K562 (cell line): ENCODE measurements around the gene PAPSS2. TPM values are rescaled to one million over a fixed set of nuclear protein-coding genes. Genes with fewer than 3 reads are reported as not detected.

ENCODE experiments used
- ATAC-seq: fragments of 200-7000 bp; cut with Tn5 transposase; 3 replicates; pipeline ENCODE4 v1.9.1; 2020; ENCODE audit warnings: moderate library complexity
- BruUV-seq: library from RNA; stranded (reverse); fragments of 400-500 nt; replicated peaks from 2 replicates; lab custom pipeline; 2021; lab: Mats Ljungman, UMichigan
- CTCF ChIA-PET: fragments of 300-600 bp; formaldehyde crosslinking; extraction: SDS; loops from one replicate; lab custom pipeline; 2021; ENCODE audit warnings: low intra/inter-chr PET ratio; lab: Yijun Ruan, JAX
- POLR2A ChIA-PET: fragments of 300-600, 350-650 bp; sonication (Branson Sonifier 250); formaldehyde crosslinking; extraction: SDS; loops from one replicate; lab custom pipeline; 2021; ENCODE audit warnings: antibody characterized with exemption, inconsistent platforms; lab: Yijun Ruan, JAX
- DNase-seq, 4 experiments: peaks; one replicate each; pipeline versions ENCODE4 v3.0.0 to v3.0.0-alpha.2; 2011 to 2018; ENCODE audit warnings: low spot score in 3 of 4, mixed read lengths in 3 of 4; ENCODE audit errors: extremely low read depth in 1 of 4
- FAIRE-seq: peaks from 2 replicates; lab custom pipeline; 2011; peaks lifted over from hg19 to GRCh38; lab: Jason Lieb, UNC
- H2AFZ ChIP-seq: 2 replicates; pipeline ENCODE4 v1.6.0; 2011; ENCODE audit warnings: low read depth, low read length, control low read depth, inconsistent platforms
- H3K27ac ChIP-seq: fragments of 200-600 bp; 3 replicates; pipeline ENCODE4 v1.8.0; 2011; ENCODE audit warnings: low read depth, mild to moderate bottlenecking, control low read depth, inconsistent platforms, low read length, moderate library complexity, mixed read lengths; ENCODE audit errors: extremely low read depth
- H3K27me3 ChIP-seq, 2 experiments: fragments of 300-600 bp in 1 of 2; 2 replicates in 1 of 2; 3 replicates in 1 of 2; pipeline versions ENCODE4 v1.6.0 to v1.8.0; 2011; ENCODE audit warnings: inconsistent platforms in 2 of 2, low read length in 2 of 2, mild to moderate bottlenecking in 1 of 2, mixed read lengths in 1 of 2, moderate library complexity in 1 of 2; ENCODE audit not compliant: control insufficient read depth in 2 of 2, insufficient read depth in 2 of 2
- H3K36me3 ChIP-seq: fragments of 300-600 bp; 3 replicates; pipeline ENCODE4 v1.8.0; 2011; ENCODE audit warnings: mild to moderate bottlenecking, low read length, inconsistent platforms; ENCODE audit not compliant: control insufficient read depth, insufficient read depth
- H3K4me1 ChIP-seq, 2 experiments: fragments of 200-600 bp in 1 of 2; replicated peaks in 1 of 2; 2 replicates in 1 of 2; 3 replicates in 1 of 2; pipeline versions ENCODE4 v1.5.1 to v1.8.0; 2011; ENCODE audit warnings: inconsistent platforms in 2 of 2, low read length in 2 of 2, mild to moderate bottlenecking in 1 of 2, mixed read lengths in 1 of 2, moderate library complexity in 1 of 2; ENCODE audit not compliant: control insufficient read depth in 2 of 2, insufficient read depth in 2 of 2
- H3K4me2 ChIP-seq: 2 replicates; pipeline ENCODE4 v1.6.1; 2011; ENCODE audit warnings: low read length, control low read depth, inconsistent platforms, mixed read lengths; ENCODE audit not compliant: insufficient read depth
- H3K4me3 ChIP-seq: fragments of 200-600 bp; sonication (generic), shearing (Covaris generic); 2 replicates; pipeline ENCODE4 v1.5.1; 2016; ENCODE audit warnings: control low read depth, inconsistent platforms
- H3K79me2 ChIP-seq: fragments of 200-600 bp; 3 replicates; pipeline ENCODE4 v1.8.0; 2011; ENCODE audit warnings: low read length, inconsistent platforms; ENCODE audit not compliant: control insufficient read depth, insufficient read depth
- H3K9ac ChIP-seq, 2 experiments: 2 replicates each; pipeline versions ENCODE4 v1.6.0 to v1.6.1; 2011; ENCODE audit warnings: low read depth in 2 of 2, low read length in 2 of 2, control low read depth in 1 of 2, inconsistent platforms in 1 of 2, mild to moderate bottlenecking in 1 of 2, mixed read lengths in 1 of 2; ENCODE audit not compliant: insufficient read depth in 1 of 2
- H3K9me1 ChIP-seq: one replicate; pipeline ENCODE4 v1.6.0; 2011; ENCODE audit warnings: inconsistent platforms, mild to moderate bottlenecking, low read length, moderate library complexity; ENCODE audit not compliant: control insufficient read depth, insufficient read depth
- H3K9me3 ChIP-seq: replicated peaks from 2 replicates; pipeline ENCODE4 v1.5.1; 2011; ENCODE audit warnings: low read depth, low read length, inconsistent platforms; ENCODE audit not compliant: control insufficient read depth, insufficient read depth
- H4K20me1 ChIP-seq: replicated peaks from 2 replicates; pipeline ENCODE4 v1.6.1; 2011; ENCODE audit warnings: low read length, inconsistent platforms, mixed read lengths; ENCODE audit not compliant: control insufficient read depth, insufficient read depth
- BCL6 ChIP-seq: fragments of 250-450 bp; sonication (Bioruptor Pico); IDR thresholded peaks from 2 replicates; pipeline ENCODE4 v1.4.0; 2020
- FOXJ2 ChIP-seq: fragments of 200-800 bp; sonication (Bioruptor generic); IDR thresholded peaks from 2 replicates; pipeline ENCODE4 v1.6.1; 2016; ENCODE audit warnings: missing genetic modification characterization, missing compliant biosample characterization
- HDAC3 ChIP-seq: fragments of 450-650 bp; IDR thresholded peaks from 2 replicates; pipeline ENCODE4 v1.6.1; 2018; ENCODE audit warnings: borderline replicate concordance, mild to moderate bottlenecking, moderate library complexity; ENCODE audit not compliant: partially characterized antibody
- MAFF ChIP-seq: IDR thresholded peaks from 2 replicates; pipeline ENCODE4 v1.6.1; 2012; ENCODE audit warnings: low read length, improper control_type of control experiment
- PHTF2 ChIP-seq: fragments of 250-450 bp; sonication (Bioruptor Pico); IDR thresholded peaks from 2 replicates; pipeline ENCODE4 v1.5.0; 2021; ENCODE audit warnings: mild to moderate bottlenecking
- RHOXF2B ChIP-seq: fragments of 250-450 bp; sonication (Bioruptor Pico); conservative IDR thresholded peaks from 2 replicates; pipeline ENCODE4 v1.5.1; 2021
- SP2 ChIP-seq: IDR thresholded peaks from 2 replicates; pipeline ENCODE4 v1.6.1; 2011; ENCODE audit warnings: mild to moderate bottlenecking, low read depth, low read length, moderate library complexity; ENCODE audit not compliant: poor library complexity, severe bottlenecking; ENCODE audit errors: extremely low read depth
- XRCC4 ChIP-seq: IDR thresholded peaks from one replicate; pipeline ENCODE4 v1.6.1; 2011; ENCODE audit not compliant: insufficient read depth, insufficient read length; ENCODE audit errors: extremely low read depth
- WGBS: fragments of 100-300 bp; shearing (Covaris generic); methylation state at CpG from one replicate; pipeline ENCODE4 v1.1.6; 2016; ENCODE audit warnings: low coverage, mixed read lengths; ENCODE audit not compliant: insufficient coverage; ENCODE audit errors: missing lambda C conversion rate; 5-methylcytosine and 5-hydroxymethylcytosine counted together
- in situ Hi-C: fragments of 300-500 bp; cut with MboI; formaldehyde crosslinking; loops from 4 replicates; pipeline ENCODE4 v1.15.0; 2018; ENCODE audit warnings: inconsistent platforms, mixed read lengths
- intact Hi-C: fragments of 100-400 bp; cut with micrococcal nuclease; formaldehyde crosslinking; loops from 2 replicates; pipeline ENCODE4 v1.14.2; 2022
- polyA plus RNA-seq, 8 experiments: library from polyadenylated mRNA; depleted of rRNA in 4 of 8; stranded (reverse) in 5 of 8; unstranded in 3 of 8; fragments of >200 nt; fragmentation: Nextera tagmentation in 2 of 8; fragmentation: Illumina TruSeq in 1 of 8; extraction: Ambion mirVana in 2 of 8; extraction: Trizol in 1 of 8; gene quantifications; 2 replicates each; pipeline versions ENCODE4 v1.2.1 to v1.2.3, GENCODE V29; 2011 to 2014; ENCODE audit warnings: inconsistent platforms in 1 of 8, missing spikeins in 1 of 8
- total RNA-seq, 7 experiments: library from RNA; depleted of rRNA in 6 of 7; stranded (reverse); fragments of >200 nt in 6 of 7; fragmentation: Illumina TruSeq in 2 of 7; extraction: Trizol in 2 of 7; gene quantifications; 2 replicates each; pipeline versions ENCODE4 v1.2.1 to v1.2.3, GENCODE V29; 2011 to 2021; ENCODE audit warnings: low replicate concordance in 1 of 7

PAPSS2 gene
- total and polyA plus RNA-seq, 9 of the 15 experiments (the other 6 are each of a cell fraction or from before 2014, with no cell fraction given), result 0.01 to 0.29 TPM; not detected in 7

DNA sequence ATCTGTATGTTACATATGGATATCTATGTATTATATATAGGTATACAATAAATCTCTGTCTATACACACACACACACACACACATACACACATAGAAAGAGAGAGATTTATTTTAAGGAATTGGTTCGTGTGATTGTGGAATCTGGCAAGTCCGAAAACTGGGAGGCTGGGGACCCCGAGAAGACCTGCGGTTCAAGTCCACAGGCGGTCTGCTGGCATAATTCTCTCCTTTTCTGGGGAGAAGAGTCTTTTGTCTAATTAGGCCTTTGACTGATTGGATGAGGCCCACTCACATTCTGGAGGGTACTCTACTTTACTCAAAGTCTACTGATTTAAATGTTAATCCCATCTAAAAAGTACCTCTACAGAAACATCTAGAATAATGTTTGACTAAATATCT lies 65.1 kb downstream of the PAPSS2 start (continued):
- no peak for TF ChIP-seq FOXJ2 (tag)
- no peak for TF ChIP-seq RHOXF2B
- TF ChIP-seq HDAC3, result no peak
- no peak for TF ChIP-seq PHTF2 (CRISPR knock-in tag)
- TF ChIP-seq, all 486 proteins: peak for 0

DNA sequence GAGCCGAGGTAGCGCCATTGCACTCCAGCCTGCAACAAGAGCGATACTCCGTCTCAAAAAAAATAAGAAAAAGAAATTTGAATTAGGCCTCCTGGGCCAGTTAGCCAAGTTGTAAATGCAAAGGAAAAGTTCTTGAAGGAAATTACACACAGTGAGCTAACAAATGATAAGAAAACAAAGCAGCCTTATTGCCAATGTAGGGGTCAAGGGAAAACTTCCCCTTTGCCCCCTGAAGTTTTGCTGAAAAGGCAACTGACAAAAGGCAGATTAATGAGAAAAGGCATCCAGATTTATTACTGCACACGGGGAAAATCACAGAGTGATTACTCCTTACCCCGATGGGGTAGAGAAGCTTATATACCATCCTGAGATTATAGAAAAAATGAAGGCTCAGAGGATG lies 70.3 kb downstream of the PAPSS2 start:
- no peak overlapping the region for H3K27ac ChIP-seq
- ChIA-PET CTCF (no interaction called here), POLR2A (interaction anchor here (0.7 kb wide), 2 partner anchors 14 to 156 kb away, joined by 3 read pairs; no protein-coding TSS in a partner anchor)
- 14% methylated on average over 6 of the region's 6 CpGs for whole genome bisulfite sequencing
- H3K36me3 ChIP-seq, result no peaks in the 10 kb centered on the region
- H3K9ac ChIP-seq, result no peak overlapping the region
- H3K79me2 ChIP-seq, result no peaks in the 10 kb centered on the region
- no peak overlapping the region for H3K4me3 ChIP-seq
- H3K9me1 ChIP-seq, result no peaks in the 10 kb centered on the region
- H3K9me3 ChIP-seq, result no peaks in the 10 kb centered on the region
- H3K4me2 ChIP-seq, result no peak overlapping the region
- intact Hi-C loops (loop anchor here (10.0 kb wide), 1 partner anchor 195 kb away; no protein-coding TSS in a partner anchor), in situ Hi-C loops (no loop called here)
- TF ChIP-seq SP2, result no peak
- TF ChIP-seq MAFF, result no peak
- TF ChIP-seq BCL6 (CRISPR knock-in tag), result no peak
- TF ChIP-seq XRCC4, result no peak
- BruUV-seq, result no TSS peak
- ATAC-seq, result no peak
- no peak for FAIRE-seq
- H3K4me1 ChIP-seq, result no peaks in the 10 kb centered on the region
- no peak overlapping the region for H2AFZ ChIP-seq
- H3K27me3 ChIP-seq, result peaks cover 0 to 4% of the 10 kb centered on the region in 2 experiments; a peak in 4 of 5 replicates
- H4K20me1 ChIP-seq, result no peaks in the 10 kb centered on the region
- DNase-seq, result no peak
